NCI-H1092 (cell line): ENCODE results near the gene SPTBN1.

Experiments used
- DNase-seq: peaks from one replicate; lab custom pipeline; 2025; lab: John Stamatoyannopoulos, UW

SPTBN1 gene

DNA sequence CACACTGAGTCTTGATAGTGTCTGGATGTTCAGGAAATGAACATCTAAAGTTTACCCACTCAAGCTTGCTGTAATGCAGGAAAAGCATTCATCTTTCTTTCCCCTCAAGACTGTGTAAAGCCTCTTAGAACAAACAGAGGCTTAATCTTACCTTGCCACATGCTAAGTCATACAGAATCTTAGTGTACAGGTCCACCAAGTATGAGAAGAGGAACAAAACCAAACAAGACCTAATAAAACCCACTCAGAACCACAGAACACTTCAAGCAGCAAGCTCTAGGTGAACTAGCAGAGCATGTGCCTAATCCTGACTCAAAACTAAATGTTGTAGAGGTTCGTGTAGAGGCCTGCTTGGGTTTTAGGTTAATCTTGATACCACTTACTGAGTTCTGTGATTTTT is 97.6 kb downstream of the SPTBN1 start:
- DNase-seq: no peak

DNA sequence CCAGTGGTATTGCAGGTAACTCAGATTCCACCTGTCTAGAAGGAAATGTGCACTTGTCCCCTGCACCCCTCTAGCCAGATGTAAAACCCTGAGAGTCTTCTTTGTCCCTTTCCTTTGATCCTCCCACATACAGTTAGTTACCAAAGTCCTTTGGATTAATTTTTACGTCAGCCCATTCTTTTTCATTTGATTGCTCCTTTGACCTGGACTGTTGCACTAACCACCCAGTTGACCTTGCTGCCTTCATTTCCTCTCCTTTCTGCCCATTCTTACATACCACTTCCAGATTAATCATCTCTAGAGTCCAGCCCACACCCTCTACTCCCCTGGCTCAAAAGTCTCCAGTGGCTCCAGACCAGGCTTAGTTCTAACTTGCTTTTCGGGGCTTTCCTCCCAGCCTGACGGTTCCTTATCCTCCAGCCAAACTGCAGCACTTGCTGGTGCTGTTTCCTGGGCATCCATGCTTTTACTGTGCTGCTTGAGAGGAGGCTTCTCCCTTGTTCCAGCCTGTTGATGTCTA is 99.3 kb downstream of the SPTBN1 start:
- no peak for DNase-seq

DNA sequence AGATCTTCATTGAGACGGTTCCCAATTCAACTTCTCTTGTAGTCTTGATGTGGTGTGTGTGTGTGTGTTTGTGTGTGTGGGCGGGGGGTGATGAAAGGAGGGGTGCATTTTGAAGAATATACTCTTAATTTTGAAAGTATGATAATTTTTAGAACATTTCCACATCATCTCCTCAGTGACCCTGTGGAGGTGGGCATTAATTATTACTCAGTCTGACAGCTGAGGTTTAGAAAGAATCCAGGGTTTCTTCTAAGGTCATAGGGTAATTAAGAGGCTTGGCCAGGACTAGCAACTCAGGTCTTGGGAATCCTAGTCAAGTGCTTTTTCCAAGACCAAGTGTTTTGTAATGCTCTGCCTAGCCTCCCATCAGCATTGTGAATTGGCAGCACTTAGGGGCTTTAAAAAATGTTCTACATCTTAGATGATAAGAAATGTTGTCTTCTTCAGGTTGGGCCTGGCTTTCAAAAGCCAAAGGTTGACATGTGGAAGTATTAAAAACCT is 100.5 kb downstream of the SPTBN1 start:
- DNase-seq: no peak

DNA sequence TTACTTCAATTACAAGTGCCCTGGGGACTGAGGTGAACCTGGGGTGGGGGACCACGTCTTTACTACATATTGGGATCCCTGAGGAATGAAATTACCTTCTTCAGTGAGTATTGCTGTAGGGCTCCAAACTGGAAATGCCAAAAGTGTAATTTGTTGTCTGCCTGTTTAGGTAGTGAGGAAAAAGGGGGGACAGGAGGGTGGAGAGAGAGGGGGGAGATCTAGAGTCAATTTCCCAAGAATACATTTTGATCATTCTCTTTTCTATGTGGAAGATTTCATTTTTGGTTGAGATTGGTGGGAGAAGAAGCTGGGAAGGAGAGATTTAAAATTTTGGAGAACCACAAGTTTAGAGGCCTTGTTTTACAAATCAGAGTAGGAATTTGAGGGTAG is 101.1 kb downstream of the SPTBN1 start:
- DNase-seq: no peak

DNA sequence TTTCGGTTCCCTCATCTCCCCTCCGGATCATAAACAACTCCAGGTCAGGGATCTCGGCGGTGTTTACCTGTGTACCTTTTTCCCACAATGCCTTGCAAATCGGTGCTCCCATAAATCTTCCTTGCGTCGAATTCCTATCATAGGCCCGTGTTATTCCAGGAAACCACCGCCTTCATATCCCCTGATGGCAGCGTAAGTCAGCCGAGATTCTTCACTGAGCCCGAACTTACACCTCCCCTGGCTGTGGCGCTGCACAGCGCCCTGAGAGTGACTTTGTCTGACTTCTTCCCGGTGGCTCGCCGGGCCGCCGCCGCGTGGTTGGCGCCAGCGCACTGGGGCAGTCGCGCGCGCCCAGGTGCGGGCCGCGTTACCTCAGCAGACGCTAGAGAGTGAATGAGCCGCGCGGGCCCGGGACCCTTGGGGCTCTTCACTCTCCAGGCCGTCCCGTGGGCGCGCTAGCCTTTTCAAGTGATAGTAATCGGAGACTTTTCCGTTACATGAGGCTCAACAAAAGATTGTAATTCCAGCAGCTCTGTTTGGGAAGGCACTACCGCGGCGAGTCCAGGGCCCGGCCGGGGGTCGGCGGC is 101.6 kb downstream of the SPTBN1 start:
- no peak for DNase-seq

DNA sequence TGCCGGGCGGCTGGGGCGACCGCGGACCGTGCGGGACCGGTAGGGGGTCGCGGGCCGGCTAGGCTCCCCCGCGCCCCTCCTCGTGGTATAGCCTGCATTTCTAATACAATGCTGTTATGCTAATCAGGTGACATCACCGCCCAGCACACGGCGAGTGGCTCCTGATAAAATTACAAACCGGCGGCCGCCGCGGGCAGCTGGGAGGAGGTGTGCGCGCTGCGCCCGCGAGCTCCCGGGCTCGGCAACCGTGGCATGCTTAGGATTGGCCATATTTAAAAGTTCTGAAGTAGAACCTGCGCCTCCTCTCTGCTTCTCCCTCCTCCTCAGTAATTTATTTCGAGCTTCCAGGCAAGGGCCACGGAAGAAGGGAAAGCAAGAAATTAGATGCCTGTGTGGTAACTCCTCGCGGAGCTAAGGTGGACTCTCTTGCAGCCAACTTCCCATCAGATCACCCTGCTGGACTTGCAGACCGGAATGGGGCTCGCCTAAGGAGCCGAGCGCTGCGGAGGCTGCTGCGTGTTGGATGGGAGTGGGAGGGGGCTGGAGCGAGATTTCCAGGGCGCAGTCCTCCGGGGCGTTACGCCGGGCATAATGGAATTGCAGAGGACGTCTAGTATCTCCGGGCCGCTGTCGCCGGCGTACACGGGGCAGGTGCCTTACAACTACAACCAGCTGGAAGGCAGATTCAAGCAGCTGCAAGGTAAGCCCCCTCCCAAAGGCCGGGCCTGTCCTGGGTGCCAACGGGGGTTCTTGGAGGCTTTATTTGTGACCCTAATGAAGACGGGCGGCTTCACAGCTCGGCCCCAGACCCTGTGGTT is 102.3 kb downstream of the SPTBN1 start:
- DNase-seq: peak; percentile 20

DNA sequence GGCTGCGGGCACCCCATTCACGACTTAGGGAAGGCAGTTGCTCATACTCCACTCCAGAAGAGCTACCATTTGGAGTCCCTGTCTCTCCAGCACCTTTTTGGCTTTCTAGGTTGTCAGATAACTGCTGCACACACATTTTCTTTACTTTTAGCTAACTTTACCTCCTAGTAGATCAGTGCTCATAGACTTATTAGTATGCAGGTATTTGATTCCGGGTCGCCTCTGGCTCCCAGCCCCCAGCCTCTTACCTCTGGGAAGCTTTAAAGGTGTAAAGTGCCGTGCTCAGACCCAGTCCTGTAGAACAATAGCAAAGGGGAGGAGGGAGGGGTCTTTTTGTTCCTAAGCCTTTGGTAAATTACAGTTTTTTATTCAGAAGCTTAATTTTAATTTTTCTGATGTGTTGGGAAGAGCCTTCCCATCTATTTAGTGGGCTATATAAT is 102.9 kb downstream of the SPTBN1 start:
- no peak for DNase-seq

DNA sequence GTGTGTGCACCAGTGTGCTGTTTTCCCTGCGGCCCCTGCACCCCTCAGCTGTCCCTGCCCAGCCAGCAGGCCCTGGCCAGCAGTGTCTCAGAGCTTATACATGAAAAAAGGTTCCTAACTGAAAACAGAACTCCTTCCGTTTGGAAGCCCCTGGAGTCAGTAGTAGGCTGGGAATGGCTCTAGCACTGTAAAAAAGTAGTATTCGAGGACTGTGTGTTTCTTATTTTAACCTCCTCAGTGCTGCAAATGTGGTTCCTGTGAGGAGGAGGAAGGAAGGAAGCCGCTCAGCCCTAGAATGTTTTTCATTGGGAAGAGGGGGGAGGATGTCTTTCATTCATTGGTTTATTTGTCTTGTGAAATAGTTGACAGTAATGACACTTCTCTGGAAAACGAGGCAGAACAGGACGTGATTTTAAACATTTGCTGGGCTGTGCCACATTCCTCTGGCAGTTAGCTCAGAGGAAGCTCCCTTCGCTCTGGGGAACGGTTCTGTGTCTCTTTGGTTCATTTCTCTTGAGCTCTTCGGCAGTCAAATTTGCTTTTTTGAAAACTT is 103.5 kb downstream of the SPTBN1 start:
- no peak for DNase-seq

DNA sequence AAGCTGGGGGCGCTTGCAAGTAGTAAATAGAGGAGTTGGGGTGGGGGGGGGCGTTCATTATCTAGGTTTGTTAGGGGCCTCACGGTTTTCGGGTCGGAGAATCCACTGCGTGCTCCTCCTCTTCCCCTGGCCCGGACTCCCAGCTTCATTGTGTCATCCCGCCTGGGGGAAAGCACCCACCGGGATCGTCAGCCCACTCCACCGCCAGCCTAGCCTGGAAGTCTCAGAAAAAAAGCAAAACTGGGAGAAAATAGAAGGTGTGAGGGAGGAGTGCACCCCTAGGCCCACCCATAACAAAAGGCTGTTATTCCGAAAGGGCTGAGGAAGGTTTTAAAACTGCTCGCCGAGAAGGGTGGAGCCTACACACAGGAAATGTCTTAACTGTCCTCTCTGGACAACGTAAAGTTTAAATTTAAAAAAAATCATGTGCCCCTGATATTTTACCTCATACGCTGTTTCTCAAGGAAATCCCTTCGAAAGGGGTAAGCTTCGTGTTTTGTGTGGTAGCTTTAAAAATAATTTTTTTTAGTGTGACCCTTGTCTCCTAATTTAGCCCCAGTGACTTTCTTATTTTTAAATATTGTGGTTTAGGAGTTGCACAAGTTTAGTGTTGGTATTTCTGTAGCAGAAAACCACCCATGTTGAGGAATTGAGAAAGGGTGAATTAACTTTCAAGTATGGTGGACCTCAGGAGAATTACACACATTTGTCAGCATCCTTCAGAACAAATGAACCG is 104.2 kb downstream of the SPTBN1 start:
- no peak for DNase-seq

DNA sequence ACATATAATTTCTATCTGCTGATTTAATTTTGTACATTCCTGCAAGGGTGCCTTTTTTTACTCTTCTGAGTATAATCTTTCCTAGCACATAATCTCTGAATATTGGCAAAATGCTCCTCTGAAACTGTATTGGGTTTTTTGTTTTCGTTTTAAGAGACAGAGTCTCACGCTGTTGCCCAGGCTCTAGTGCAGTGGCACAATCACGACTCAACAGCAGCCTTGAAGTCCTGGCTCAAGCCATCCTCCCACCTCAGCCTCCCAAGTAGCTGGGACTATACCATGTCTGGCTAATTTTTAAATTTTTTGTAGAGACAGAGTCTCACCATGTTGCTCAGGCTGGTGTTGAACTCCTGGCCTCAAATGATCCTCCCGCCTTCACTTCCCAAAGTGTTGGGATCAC is 104.9 kb downstream of the SPTBN1 start:
- DNase-seq: no peak

DNA sequence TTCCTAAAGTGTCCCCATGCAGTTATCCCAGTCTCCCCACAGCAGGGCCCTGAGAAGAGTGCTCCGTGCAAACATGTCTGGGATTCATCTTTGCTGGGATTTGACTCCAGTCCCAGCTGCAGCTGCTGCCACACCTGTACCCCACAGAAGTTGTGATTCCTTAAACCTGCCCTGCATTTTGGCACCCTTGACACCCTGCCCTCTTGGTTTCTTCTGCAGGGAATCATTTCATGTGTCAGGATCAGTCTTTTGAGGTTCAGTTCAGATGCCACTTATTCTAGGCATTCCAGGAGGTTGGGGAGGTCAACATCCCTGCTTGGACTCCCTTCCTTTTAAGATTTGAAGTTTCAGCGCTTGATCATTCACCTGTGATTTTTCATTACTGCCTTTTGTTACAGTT is 108.3 kb downstream of the SPTBN1 start:
- no peak for DNase-seq

DNA sequence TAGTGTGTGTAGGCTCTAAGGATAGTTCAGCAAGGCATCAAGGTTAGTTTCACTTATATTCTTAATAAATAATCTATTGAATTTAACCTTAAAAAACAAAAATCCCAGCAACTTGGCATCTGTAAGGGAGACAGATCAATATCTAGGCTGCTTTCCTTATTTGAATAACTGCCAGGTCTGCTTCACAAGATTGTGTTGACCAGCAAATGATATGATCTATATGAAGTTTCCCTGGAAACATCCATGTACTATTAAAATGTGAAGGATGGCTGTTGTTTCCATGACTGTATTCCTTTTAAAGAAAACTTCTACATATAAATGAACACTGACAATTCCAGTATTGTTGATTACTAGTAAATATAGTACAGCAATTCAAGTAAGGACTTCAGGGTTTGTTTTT is 109.4 kb downstream of the SPTBN1 start:
- DNase-seq: no peak

DNA sequence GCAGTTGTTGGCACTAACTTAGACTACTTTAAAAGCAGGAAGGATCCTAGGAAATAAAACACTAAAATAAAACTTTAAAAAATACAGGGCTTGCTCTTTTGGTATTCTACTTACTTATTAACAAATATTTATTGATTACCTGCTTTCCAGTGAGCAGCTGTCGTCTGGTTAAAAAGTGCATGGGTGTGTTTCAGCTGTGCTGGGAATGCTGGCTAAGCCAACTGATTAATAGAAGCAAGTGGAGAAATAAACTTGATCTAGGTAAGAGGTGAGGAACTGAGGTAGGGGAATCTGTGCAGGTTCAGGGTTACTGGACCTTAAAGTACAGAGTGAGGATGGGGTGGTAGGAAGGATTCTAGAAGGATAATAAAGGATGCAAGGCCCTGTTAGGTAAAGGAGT is 110.8 kb downstream of the SPTBN1 start:
- no peak for DNase-seq

DNA sequence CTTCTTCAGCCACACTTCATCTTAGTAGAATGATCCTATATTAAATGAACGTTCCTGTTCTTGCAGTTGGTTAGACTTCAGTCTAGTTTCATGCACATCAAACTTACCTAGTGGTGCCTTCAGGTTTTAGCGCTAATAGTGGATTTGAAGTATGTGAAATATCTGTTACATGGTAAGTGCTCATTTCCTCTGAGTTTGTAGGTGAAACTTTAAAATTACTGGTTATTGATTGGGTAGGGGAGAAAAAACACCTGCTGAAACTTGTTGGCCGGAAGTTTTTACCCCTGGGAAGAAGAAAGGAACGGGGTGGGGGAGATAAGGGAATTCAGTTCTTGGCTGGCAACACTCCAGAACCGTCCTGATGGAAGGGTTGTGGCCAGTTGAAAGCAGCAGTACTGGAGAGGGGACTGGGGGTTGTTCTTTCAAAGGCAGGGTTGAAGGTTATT is 112.8 kb downstream of the SPTBN1 start:
- DNase-seq: no peak

DNA sequence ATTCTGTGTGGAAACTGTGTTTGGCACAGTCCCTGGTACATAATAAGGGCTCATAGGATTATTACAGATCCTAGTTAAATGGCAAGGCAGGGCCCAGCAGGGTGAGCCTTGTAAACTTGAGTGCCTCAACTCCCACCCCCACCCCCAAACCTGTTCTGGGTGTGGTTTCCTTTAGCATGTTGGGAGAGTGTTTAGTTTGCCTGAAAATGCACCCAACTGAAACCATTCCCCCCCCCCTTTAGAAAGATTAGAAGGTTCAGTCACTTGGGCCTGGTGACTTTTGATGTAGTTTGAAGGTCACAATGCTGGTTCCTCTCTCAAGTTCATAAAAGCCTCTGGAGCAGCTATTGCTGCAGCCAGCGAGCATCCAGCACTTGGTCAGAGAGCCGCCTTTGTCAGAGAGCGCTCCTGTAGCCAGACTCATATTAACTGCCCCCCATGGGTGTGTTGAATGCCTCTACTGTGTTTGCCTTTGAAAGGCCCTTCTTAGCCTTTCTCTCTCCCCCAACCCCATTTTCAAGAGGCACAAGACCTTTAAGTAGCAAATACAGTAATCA is 113.7 kb downstream of the SPTBN1 start:
- DNase-seq: no peak

DNA sequence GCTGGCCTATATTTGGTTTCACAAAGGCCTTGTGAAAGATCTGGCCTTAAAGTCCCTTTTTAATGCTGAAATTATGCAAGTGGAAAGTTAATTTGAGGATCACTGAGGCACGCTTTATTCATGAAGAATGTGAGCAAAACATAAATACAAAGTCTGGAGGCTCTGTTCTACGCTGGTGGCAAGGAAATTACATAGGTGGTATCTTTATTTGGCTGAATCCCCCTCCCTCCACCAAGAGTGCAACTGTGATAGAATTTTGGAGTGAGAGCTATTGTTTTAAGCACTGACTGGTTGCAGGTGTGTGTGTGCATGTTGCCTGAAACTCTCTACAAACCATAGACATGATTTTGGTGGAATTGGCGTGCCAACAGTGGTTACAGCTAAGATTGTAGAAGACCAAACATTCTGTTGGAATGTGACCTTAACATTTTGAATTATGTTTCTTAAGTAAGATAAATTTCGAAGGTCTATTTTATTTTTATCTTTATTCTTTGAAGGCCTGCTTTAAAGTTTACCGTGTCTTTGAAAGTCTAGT is 114.3 kb downstream of the SPTBN1 start:
- no peak for DNase-seq

DNA sequence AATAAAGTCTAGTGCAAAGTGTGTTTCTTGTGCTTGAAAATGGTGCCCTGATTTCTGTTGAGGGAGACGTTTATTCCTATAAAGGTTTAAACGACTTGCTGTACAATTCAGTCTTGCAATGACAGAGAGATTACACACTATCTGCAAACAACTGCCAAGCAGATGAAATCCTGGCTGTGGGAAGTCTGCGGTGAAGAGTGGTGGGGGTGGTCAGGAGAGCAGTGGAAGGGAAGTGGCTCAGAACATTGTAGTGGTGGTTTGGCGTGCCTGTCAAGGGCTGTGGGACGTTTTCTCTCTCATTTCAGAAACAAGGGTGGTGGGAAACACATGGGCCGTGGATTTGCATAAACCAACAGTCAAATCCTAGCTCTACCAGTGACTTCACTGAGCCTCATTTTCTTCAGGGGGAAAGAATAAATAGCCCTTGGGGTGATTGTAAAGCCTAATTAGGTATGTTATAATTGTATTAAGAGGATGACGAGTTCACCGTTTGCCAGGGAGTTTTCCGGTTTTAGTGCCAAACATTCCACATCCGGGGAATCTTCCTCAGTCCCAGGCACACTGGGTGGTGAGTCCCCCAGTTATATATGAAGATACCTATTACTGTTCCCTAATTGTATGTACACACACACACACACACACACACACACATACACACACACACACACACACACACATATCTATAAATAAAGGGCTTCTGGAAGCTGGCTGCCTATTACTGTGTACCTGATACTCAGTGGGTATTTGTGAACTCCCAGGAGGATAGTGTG is 115.0 kb downstream of the SPTBN1 start:
- DNase-seq: no peak

DNA sequence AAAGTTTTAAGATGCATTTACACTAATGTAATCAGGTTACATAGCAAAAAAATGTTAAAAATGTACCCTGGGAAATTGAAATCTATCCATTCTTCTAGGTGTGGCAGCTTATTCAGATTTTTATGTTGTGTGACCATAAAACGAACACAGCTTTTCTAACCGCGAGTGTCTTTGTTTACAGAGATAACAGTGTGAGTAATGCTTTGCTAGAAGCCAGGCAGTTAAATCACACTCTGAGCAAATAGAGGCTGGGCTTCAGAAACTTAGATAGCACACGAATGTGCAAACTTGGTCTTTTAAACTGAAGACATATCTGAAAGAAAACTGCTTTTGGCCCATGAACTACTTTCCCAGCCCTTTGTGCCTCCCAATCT is 116.1 kb downstream of the SPTBN1 start:
- DNase-seq: no peak

DNA sequence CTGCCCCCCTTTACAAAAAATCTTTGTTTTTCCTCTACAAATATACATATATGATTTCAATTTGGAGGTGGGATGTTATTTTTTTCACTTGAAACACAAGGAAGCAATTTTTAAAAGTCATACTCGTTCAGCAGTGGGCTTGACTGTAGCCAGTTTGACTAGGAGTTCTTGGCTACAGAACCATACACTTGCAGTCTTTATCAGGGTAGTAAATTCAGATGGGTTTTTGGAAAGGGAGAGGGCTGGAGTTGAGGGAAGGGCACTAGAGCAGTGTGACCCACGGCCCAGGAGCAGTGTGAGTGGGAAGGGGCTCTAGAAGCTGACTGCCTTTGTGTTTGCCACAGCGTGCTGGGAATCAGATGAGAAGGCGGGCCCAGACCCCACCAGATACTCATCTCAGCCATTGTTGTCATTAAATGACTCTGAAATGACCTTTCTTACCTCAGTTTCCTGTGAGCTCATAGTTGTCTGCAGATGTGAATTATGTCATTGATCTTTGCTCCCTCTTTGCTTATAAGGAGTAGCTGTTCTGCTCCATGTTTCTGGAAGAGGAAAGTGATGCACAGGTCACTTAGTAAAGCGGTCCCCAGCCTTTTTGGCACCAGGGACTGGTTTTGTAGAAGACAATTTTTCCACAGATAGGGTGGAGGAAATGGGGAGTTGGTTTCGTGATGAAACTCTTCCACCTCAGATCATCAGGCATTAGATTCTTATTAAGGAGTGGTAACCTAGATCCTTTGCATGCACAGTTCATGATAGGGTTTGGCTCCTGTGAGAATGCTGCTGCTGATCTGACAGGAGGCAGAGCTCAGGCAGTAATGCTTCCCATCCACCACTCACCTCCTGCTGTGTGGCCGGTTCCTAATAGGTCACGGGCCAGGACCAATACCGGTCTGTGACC is 116.8 kb downstream of the SPTBN1 start:
- DNase-seq: no peak

DNA sequence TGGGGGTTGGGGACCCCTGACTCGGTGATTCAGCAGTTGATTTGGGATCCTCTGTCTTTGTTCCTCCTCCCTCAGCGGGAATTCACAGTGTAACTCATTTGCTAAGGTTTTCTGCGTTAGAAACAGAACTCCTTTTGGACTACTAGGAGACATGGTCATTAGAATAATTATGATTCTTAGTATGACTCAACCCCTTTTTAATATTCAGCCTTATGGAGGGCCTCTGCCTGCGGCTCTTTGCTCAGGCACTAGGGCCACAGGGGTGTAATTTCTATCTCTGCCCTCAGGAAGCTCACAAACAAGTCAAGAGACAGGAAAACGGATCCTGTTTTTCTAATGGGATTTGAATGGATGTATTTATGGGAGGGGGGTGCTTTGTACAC is 117.4 kb downstream of the SPTBN1 start:
- no peak for DNase-seq
